K562 (cell line): ENCODE data around the gene B3GALT4. TPM values are rescaled to one million over a fixed set of nuclear protein-coding genes. Genes with fewer than 3 reads are reported as not detected.

ENCODE experiments used
- AFF1 ChIP-seq, 2 experiments: fragments of 450-650 bp; IDR thresholded peaks; 2 replicates each; pipeline ENCODE4 v1.6.1; 2018; ENCODE audit warnings: mild to moderate bottlenecking in 2 of 2, low read depth in 1 of 2; ENCODE audit not compliant: partially characterized antibody in 2 of 2
- CBX8 ChIP-seq: fragments of 200-600 bp; sonication (generic); IDR thresholded peaks from 2 replicates; pipeline ENCODE4 v1.6.1; 2012; ENCODE audit warnings: borderline replicate concordance, mixed run types, low read depth, mild to moderate bottlenecking, moderate library complexity, mixed read lengths, low read length, control low read depth, inconsistent platforms; ENCODE audit not compliant: poor library complexity, severe bottlenecking; ENCODE audit errors: extremely low read depth
- CCNT2 ChIP-seq: IDR thresholded peaks from 2 replicates; pipeline ENCODE4 v1.6.1; 2011; ENCODE audit warnings: borderline replicate concordance, low read depth, mild to moderate bottlenecking, moderate library complexity, mixed read lengths, low read length; ENCODE audit not compliant: insufficient read length; ENCODE audit errors: extremely low read depth
- ERF ChIP-seq: fragments of 450-650 bp; formaldehyde crosslinking; IDR thresholded peaks from 2 replicates; pipeline ENCODE4 v1.4.0; 2020; ENCODE audit warnings: mild to moderate bottlenecking, mixed read lengths
- GABPA ChIP-seq: fragments of 200-800 bp; sonication (Bioruptor generic); conservative IDR thresholded peaks from 2 replicates; pipeline ENCODE4 v1.6.1; 2016; ENCODE audit warnings: low read depth, missing genetic modification characterization, missing compliant biosample characterization
- HIVEP1 ChIP-seq: fragments of 250-450 bp; sonication (Bioruptor Pico); IDR thresholded peaks from 2 replicates; pipeline ENCODE4 v1.4.0; 2020; ENCODE audit warnings: mild to moderate bottlenecking
- NCOR1 ChIP-seq: fragments of 450-650 bp; IDR thresholded peaks from 2 replicates; pipeline ENCODE4 v1.6.1; 2016; ENCODE audit warnings: mild to moderate bottlenecking, moderate library complexity
- PHB ChIP-seq: fragments of 250-450 bp; sonication (Bioruptor Pico); IDR thresholded peaks from 2 replicates; pipeline ENCODE4 v1.5.0; 2021
- SIRT6 ChIP-seq: IDR thresholded peaks from one replicate; pipeline ENCODE4 v1.6.1; 2012; ENCODE audit warnings: low read depth, mild to moderate bottlenecking, control low read depth, inconsistent platforms, low read length, moderate library complexity
- STAG1 ChIP-seq: sonication (generic); formaldehyde crosslinking; IDR thresholded peaks from 2 replicates; pipeline ENCODE4 v1.5.0; 2020; ENCODE audit warnings: missing genetic modification reagents, borderline replicate concordance
- ZNF311 ChIP-seq: fragments of 250-450 bp; sonication (Bioruptor Pico); IDR thresholded peaks from 2 replicates; pipeline ENCODE4 v1.4.0; 2020; ENCODE audit warnings: mild to moderate bottlenecking, moderate library complexity
- ZNF324 ChIP-seq: fragments of 250-450 bp; sonication (Bioruptor Pico); IDR thresholded peaks from 2 replicates; pipeline ENCODE4 v1.4.0; 2020; ENCODE audit warnings: mild to moderate bottlenecking
- ZNF407 ChIP-seq: fragments of 450-650 bp; IDR thresholded peaks from 2 replicates; pipeline ENCODE4 v1.6.1; 2016; ENCODE audit warnings: low read depth
- ZNF644 ChIP-seq: fragments of 200-800 bp; sonication (Bioruptor generic); IDR thresholded peaks from 2 replicates; pipeline ENCODE4 v1.6.1; 2016; ENCODE audit warnings: low read depth, missing genetic modification characterization, missing compliant biosample characterization
- polyA plus RNA-seq, 8 experiments: library from polyadenylated mRNA; depleted of rRNA in 4 of 8; stranded (reverse) in 5 of 8; unstranded in 3 of 8; fragments of >200 nt; fragmentation: Nextera tagmentation in 2 of 8; fragmentation: Illumina TruSeq in 1 of 8; extraction: Ambion mirVana in 2 of 8; extraction: Trizol in 1 of 8; gene quantifications; 2 replicates each; pipeline versions ENCODE4 v1.2.1 to v1.2.3, GENCODE V29; 2011 to 2014; ENCODE audit warnings: inconsistent platforms in 1 of 8, missing spikeins in 1 of 8
- total RNA-seq, 7 experiments: library from RNA; depleted of rRNA in 6 of 7; stranded (reverse); fragments of >200 nt in 6 of 7; fragmentation: Illumina TruSeq in 2 of 7; extraction: Trizol in 2 of 7; gene quantifications; 2 replicates each; pipeline versions ENCODE4 v1.2.1 to v1.2.3, GENCODE V29; 2011 to 2021; ENCODE audit warnings: low replicate concordance in 1 of 7

The B3GALT4 gene
- total and polyA plus RNA-seq, 9 of the 15 experiments (the other 6 are each of a cell fraction or from before 2014, with no cell fraction given), result 0.11 to 1.3 (median 0.53) TPM; not detected in 1

DNA sequence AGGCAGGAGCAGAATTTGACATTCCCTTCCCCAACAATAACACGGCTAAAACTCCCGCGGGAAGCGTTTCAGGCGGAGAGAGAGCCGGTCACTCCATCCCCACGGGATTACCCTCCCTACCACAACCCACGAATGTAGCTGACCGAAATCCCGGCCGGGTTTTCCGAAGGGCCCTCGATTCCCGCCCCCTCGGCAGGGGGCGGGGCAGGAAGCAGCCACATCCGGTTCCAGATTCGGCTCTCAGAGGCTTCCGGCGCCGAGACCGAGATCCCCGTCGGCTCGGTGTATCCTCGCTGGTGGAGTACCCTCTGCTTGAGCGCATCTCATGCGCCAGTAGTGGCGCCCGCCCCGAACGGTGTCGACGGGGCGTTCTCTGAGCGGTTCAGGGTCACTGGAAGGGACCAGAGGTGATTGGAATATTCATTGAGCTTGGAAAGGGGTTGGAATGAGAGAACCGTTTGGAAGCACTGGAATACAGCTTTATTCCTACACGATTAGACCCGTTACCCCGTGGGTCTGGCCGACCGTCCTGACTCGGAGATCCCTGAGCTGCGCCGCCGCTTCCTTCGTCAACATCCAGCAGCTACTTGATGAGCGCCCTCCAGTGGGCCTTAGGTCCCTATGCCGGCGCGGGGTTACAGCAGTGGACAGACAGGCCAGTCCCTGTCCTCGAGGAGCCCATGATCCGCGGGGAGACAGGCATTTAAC lies 22.5 kb downstream of the B3GALT4 start (continued):
- TF ChIP-seq ZNF407 (0 out of 2 replicates have a peak, but pooled peaks have one; percentile 25), CCNT2 (no peak), GABPA (tag) (peak; percentile 97), PHB (CRISPR knock-in tag) (peak; percentile 84), ERF (CRISPR knock-in tag) (0 out of 2 replicates have a peak, but pooled peaks have one; percentile 37), ZNF324 (CRISPR knock-in tag) (no peak), STAG1 (CRISPR knock-in tag) (no peak), ZNF311 (no peak), HIVEP1 (CRISPR knock-in tag) (no peak), AFF1 (IDR thresholded peaks at IDR 0.05; ENCODE audit: low read depth in 1 of 2, partially characterized antibody in 2 of 2) (peak; percentile 49 to 68), CBX8 (no peak), SIRT6 (no peak), NCOR1 (no peak; the same call in none of the 2 replicates), ZNF644 (tag) (no peak)
